ENCODE results near the gene NDUFAF8. TPM values are rescaled to one million over a fixed set of nuclear protein-coding genes. Genes with fewer than 3 reads are reported as not detected.

Gene NDUFAF8
- polyA plus RNA-seq, 1 experiment = 181 TPM

DNA sequence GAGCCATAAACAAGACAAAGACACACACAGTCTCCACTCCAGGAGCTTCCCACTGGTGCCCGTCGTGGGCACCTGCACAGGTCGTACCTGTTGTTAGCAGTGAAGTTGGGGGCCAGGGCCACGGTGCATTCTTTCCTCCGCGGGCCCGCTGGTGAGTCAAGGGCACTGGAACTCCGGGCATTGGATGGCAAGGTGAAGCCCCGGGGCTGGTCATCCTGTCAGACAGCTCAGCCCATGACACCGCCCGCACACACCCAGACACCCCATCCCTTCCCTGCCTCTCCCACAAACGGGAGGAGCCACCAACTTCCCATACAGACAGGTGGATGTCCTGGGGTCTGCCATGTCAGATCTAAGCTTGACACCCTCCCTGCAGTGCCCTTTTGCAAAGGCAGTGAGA, 32.5 kb upstream of the NDUFAF8 start:
- ChIA-PET POLR2A (no interaction called here), CTCF (no interaction called here)
- TF ChIP-seq, protein P1, sequence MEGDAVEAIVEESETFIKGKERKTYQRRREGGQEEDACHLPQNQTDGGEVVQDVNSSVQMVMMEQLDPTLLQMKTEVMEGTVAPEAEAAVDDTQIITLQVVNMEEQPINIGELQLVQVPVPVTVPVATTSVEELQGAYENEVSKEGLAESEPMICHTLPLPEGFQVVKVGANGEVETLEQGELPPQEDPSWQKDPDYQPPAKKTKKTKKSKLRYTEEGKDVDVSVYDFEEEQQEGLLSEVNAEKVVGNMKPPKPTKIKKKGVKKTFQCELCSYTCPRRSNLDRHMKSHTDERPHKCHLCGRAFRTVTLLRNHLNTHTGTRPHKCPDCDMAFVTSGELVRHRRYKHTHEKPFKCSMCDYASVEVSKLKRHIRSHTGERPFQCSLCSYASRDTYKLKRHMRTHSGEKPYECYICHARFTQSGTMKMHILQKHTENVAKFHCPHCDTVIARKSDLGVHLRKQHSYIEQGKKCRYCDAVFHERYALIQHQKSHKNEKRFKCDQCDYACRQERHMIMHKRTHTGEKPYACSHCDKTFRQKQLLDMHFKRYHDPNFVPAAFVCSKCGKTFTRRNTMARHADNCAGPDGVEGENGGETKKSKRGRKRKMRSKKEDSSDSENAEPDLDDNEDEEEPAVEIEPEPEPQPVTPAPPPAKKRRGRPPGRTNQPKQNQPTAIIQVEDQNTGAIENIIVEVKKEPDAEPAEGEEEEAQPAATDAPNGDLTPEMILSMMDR (IDR thresholded peaks at IDR 0.05; ENCODE audit: low read depth, low read length) = no peak
- Histone ChIP-seq H3K9me3 (ENCODE audit: control insufficient read depth, insufficient read depth, low read length) (no peaks in the 10 kb centered on the region; the same call in 1 of the 2 replicates), H3K4me3 (ENCODE audit: low read depth, low read length) (no peak overlapping the region), H3K27ac (ENCODE audit: low read depth, low read length) (no peak overlapping the region), H3K27me3 (ENCODE audit: control insufficient read depth, insufficient read depth, low read length) (no peaks in the 10 kb centered on the region)
- DNase-seq (ENCODE audit: low read depth, low spot score) = no peak

DNA sequence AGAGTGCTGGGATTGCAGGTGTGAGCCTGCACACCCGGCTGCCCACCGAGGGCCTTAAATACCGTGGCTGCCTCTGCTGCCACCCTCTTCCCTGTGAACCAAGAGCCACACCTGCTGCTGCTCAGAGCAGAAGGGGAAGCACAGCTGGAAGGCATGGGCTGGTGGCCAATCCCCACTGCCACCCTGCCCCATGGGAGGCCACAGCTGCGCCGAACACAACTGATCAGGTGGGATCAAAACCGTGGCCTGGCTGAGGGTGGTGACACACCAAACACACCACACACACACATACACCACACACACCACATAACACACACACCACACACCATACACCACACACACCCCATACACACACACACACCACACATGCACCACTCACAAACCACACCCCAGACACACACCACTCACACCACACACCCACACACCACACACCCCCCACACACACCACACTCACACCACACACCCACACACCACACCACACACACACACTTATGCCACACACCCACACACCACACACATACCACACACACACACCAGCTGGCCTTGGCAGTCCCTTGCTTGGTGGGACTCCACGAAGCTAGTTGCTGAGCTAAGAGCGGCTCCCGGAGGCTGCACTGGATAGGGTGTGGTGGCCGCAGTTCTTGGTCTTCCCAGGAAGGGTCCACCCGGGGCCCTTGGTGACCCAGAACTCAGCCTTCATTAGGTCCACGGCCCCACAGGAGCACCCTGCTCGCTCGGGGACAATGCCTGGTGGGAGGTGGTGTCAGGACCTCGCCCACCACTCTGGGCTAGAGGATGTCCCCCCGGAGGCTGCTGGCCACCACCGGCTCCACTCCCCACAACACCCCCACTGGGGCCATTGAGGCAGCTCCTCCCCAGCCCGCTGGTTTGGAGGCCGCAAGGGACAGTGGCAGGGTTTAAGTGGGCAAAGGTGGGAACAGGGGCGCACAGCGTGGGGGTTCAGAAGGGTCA, 31.2 kb upstream of the NDUFAF8 start:
- TF ChIP-seq, protein P1 (IDR thresholded peaks at IDR 0.05; ENCODE audit: low read depth, low read length) = no peak
- CTCF ChIA-PET = no interaction called here
- no peak overlapping the region for H3K4me3 ChIP-seq (ENCODE audit: low read depth, low read length)
- POLR2A ChIA-PET = no interaction called here
- DNase-seq (ENCODE audit: low read depth, low spot score) = no peak
- H3K9me3 ChIP-seq (ENCODE audit: control insufficient read depth, insufficient read depth, low read length) = no peaks in the 10 kb centered on the region; the same call in 1 of the 2 replicates
- H3K27ac ChIP-seq (ENCODE audit: low read depth, low read length) = no peak overlapping the region
- H3K27me3 ChIP-seq (ENCODE audit: control insufficient read depth, insufficient read depth, low read length) = no peaks in the 10 kb centered on the region

DNA sequence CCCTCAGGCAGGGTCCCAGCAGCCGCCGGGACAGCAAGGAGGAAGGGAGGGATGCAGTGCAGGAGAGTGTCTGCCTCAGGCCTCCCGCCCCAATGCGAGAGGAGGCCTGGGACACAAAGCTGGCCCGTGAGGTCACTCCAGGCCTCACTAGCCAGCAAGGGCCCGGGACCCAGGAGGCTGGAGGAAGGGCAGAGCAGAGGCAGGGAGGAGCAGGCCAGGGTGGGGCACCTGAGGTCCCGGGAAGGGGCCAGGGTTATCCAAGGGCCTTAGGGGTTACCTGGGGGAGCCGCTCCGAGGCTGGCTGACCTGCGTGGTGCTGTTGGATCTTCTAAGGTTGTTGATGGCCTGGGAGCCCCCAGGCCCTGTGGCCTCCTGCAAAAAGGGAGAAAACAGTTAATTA, 30.5 kb upstream of the NDUFAF8 start:
- TF ChIP-seq, protein P1 (IDR thresholded peaks at IDR 0.05; ENCODE audit: low read depth, low read length) = no peak
- CTCF ChIA-PET = no interaction called here
- no peaks in the 10 kb centered on the region; the same call in 1 of the 2 replicates for H3K9me3 ChIP-seq (ENCODE audit: control insufficient read depth, insufficient read depth, low read length)
- no peaks in the 10 kb centered on the region for H3K27me3 ChIP-seq (ENCODE audit: control insufficient read depth, insufficient read depth, low read length)
- H3K27ac ChIP-seq (ENCODE audit: low read depth, low read length) = no peak overlapping the region
- no peak for DNase-seq (ENCODE audit: low read depth, low spot score)
- POLR2A ChIA-PET = no interaction called here
- no peak overlapping the region for H3K4me3 ChIP-seq (ENCODE audit: low read depth, low read length)

DNA sequence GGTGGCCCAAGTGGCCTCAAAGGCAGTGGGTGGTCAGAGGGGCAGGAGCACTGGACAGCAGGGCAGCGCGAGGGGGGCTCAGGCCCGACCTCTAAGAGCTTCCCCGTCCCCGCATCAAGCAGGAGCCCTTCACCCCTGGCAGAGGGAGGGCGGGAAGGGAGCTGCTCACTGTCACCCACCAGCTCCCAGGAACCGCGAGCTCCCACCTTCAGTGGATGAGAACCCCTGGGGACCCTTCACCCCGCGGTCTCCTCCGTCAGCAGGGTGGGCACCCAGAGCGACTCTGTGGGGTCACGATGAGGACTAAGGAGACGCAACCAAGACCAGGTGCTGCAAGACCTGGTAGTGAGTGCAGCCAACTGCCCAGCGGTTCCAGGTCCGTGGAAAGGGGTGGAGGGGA, 30.0 kb upstream of the NDUFAF8 start:
- POLR2A ChIA-PET = no interaction called here
- DNase-seq (ENCODE audit: low read depth, low spot score) = no peak
- CTCF ChIA-PET = no interaction called here
- no peaks in the 10 kb centered on the region; the same call in 1 of the 2 replicates for H3K9me3 ChIP-seq (ENCODE audit: control insufficient read depth, insufficient read depth, low read length)
- no peaks in the 10 kb centered on the region for H3K27me3 ChIP-seq (ENCODE audit: control insufficient read depth, insufficient read depth, low read length)
- no peak overlapping the region for H3K27ac ChIP-seq (ENCODE audit: low read depth, low read length)
- no peak overlapping the region for H3K4me3 ChIP-seq (ENCODE audit: low read depth, low read length)
- TF ChIP-seq, protein P1 (IDR thresholded peaks at IDR 0.05; ENCODE audit: low read depth, low read length) = no peak

DNA sequence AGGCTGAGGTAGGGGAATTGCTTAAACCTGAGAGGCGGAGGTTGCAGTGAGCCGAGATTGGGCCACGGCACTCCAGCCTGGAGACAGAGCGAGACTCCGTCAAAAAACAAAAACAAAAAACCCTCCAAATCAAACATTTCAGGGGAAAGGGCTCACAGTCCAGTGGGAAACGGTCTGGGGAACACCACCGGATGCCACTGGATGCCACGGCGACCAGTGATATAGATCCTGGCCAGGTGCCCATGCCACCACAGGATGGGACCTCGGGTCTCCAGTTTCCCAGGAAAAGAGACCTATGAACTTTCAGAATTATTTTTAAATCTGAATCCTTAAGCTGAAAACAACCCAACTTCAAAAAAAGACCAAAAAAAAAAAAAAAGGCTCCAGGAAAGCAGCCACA, 28.7 kb upstream of the NDUFAF8 start:
- POLR2A ChIA-PET = no interaction called here
- CTCF ChIA-PET = interaction anchor here (0.7 kb wide), 1 partner anchor 67 kb away, joined by 4 read pairs; no protein-coding TSS in a partner anchor
- H3K4me3 ChIP-seq (ENCODE audit: low read depth, low read length) = no peak overlapping the region
- DNase-seq (ENCODE audit: low read depth, low spot score) = no peak
- no peaks in the 10 kb centered on the region; the same call in 1 of the 2 replicates for H3K9me3 ChIP-seq (ENCODE audit: control insufficient read depth, insufficient read depth, low read length)
- no peaks in the 10 kb centered on the region for H3K27me3 ChIP-seq (ENCODE audit: control insufficient read depth, insufficient read depth, low read length)
- no peak overlapping the region for H3K27ac ChIP-seq (ENCODE audit: low read depth, low read length)
- TF ChIP-seq, protein P1 (IDR thresholded peaks at IDR 0.05; ENCODE audit: low read depth, low read length) = no peak
